ENCODE results near the gene ANAPC15. TPM values are rescaled to one million over a fixed set of nuclear protein-coding genes. Genes with fewer than 3 reads are reported as not detected.

The ANAPC15 gene
- total and polyA plus RNA-seq, 9 of the 15 experiments (the other 6 are each of a cell fraction or from before 2014, with no cell fraction given) = 53.0 to 254 (median 75.7) TPM

- TF ChIP-seq, protein P1, sequence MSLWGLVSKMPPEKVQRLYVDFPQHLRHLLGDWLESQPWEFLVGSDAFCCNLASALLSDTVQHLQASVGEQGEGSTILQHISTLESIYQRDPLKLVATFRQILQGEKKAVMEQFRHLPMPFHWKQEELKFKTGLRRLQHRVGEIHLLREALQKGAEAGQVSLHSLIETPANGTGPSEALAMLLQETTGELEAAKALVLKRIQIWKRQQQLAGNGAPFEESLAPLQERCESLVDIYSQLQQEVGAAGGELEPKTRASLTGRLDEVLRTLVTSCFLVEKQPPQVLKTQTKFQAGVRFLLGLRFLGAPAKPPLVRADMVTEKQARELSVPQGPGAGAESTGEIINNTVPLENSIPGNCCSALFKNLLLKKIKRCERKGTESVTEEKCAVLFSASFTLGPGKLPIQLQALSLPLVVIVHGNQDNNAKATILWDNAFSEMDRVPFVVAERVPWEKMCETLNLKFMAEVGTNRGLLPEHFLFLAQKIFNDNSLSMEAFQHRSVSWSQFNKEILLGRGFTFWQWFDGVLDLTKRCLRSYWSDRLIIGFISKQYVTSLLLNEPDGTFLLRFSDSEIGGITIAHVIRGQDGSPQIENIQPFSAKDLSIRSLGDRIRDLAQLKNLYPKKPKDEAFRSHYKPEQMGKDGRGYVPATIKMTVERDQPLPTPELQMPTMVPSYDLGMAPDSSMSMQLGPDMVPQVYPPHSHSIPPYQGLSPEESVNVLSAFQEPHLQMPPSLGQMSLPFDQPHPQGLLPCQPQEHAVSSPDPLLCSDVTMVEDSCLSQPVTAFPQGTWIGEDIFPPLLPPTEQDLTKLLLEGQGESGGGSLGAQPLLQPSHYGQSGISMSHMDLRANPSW (CRISPR knock-in tag; IDR thresholded peaks at IDR 0.05) = no peak; the same call in 1 of the 2 replicates
- TF ChIP-seq E2F1 (CRISPR knock-in tag; IDR thresholded peaks at IDR 0.05) = no peak
- TF ChIP-seq, protein P2, sequence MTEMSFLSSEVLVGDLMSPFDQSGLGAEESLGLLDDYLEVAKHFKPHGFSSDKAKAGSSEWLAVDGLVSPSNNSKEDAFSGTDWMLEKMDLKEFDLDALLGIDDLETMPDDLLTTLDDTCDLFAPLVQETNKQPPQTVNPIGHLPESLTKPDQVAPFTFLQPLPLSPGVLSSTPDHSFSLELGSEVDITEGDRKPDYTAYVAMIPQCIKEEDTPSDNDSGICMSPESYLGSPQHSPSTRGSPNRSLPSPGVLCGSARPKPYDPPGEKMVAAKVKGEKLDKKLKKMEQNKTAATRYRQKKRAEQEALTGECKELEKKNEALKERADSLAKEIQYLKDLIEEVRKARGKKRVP (CRISPR knock-in tag; IDR thresholded peaks at IDR 0.05) = no peak
- no peak; the same call in 1 of the 2 replicates for TF ChIP-seq ETV5 (CRISPR knock-in tag; IDR thresholded peaks at IDR 0.05; ENCODE audit: low read depth)
- TF ChIP-seq XRCC4 (IDR thresholded peaks at IDR 0.05; ENCODE audit: extremely low read depth, insufficient read depth, insufficient read length) = no peak
- no peak for TF ChIP-seq ZNF23 (CRISPR knock-in tag; IDR thresholded peaks at IDR 0.05)
- TF ChIP-seq ZNF830 (CRISPR knock-in tag; IDR thresholded peaks at IDR 0.05) = no peak
- 0 out of 2 replicates have a peak, but pooled peaks have one; percentile 45 for TF ChIP-seq CREB3 (tag; conservative IDR thresholded peaks at IDR 0.05; ENCODE audit: low read depth)
- TF ChIP-seq ZNF696 (CRISPR knock-in tag; conservative IDR thresholded peaks at IDR 0.05) = no peak
- TF ChIP-seq NONO (IDR thresholded peaks at IDR 0.05; ENCODE audit: low read depth in 2 of 2, low read length in 1 of 2) = no peak
- TF ChIP-seq NFATC3 (IDR thresholded peaks at IDR 0.05) = no peak
- TF ChIP-seq GATA2 (CRISPR knock-in tag; IDR thresholded peaks at IDR 0.05) = no peak
- peak; percentile 99 for TF ChIP-seq NR2C2 (CRISPR knock-in tag; IDR thresholded peaks at IDR 0.05)
- TF ChIP-seq NR2C2 (tag; IDR thresholded peaks at IDR 0.05) = peak; percentile 100
- TF ChIP-seq ETS2 (tag; IDR thresholded peaks at IDR 0.05; ENCODE audit: borderline replicate concordance, poor library complexity, severe bottlenecking) = no peak
- TF ChIP-seq, protein P3, sequence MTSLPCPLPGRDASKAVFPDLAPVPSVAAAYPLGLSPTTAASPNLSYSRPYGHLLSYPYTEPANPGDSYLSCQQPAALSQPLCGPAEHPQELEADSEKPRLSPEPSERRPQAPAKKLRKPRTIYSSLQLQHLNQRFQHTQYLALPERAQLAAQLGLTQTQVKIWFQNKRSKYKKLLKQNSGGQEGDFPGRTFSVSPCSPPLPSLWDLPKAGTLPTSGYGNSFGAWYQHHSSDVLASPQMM (CRISPR knock-in tag; IDR thresholded peaks at IDR 0.05) = no peak
- 0 out of 2 replicates have a peak, but pooled peaks have one; percentile 32 for TF ChIP-seq ARID1B (IDR thresholded peaks at IDR 0.05)
- TF ChIP-seq PHF8 (IDR thresholded peaks at IDR 0.05; ENCODE audit: borderline replicate concordance, low read length) = peak; percentile 91; the same call in 1 of the 2 replicates
- no peak for TF ChIP-seq RNF2 (IDR thresholded peaks at IDR 0.05)
- TF ChIP-seq POLR2B (IDR thresholded peaks at IDR 0.05; ENCODE audit: low read depth, partially characterized antibody) = peak; percentile 98
- TF ChIP-seq ZZZ3 (IDR thresholded peaks at IDR 0.05) = no peak
- no peak for TF ChIP-seq NCOA4 (IDR thresholded peaks at IDR 0.05; ENCODE audit: partially characterized antibody)
These were observed at the start of gene ANAPC15 (continued) for GRCh38 chr11:72112143-72112977.
